CD4-positive, alpha-beta T cell treated with Interleukin-15 for 1 hour (primary cell): Measurements from ENCODE around the gene LRRC25.
"Not testable (repeated sequence)": the region's sequence is repeated elsewhere in the genome, so short reads cannot be mapped to it uniquely, and the experiment has no call there.

Experiments
- DNase-seq: peaks from one replicate; pipeline ENCODE4 v3.0.0-alpha.2; 2020

Gene LRRC25

GRCh38 chr19:18424122-18424889, 26.9 kb upstream of the LRRC25 start:
- no peak for DNase-seq

- DNase-seq, result no peak
Measured at GRCh38 chr19:18423258-18424020, 26.0 kb upstream of the LRRC25 start.

- DNase-seq, result no peak
Measured at GRCh38 chr19:18422530-18423191, 25.2 kb upstream of the LRRC25 start.

- no peak for DNase-seq
Measured at GRCh38 chr19:18421371-18421959, 24.0 kb upstream of the LRRC25 start.

GRCh38 chr19:18420930-18421329, 23.5 kb upstream of the LRRC25 start:
- DNase-seq, result no peak

GRCh38 chr19:18419699-18420460, 22.5 kb upstream of the LRRC25 start:
- DNase-seq, result peak; percentile 43

GRCh38 chr19:18419195-18419698, 21.8 kb upstream of the LRRC25 start, which contains the start of gene SSBP4:
TSS of gene SSBP4 (plus strand) at chr19:18419398. CDS start at chr19:18419649, 251 bp downstream.
- DNase-seq, result peak; percentile 76

GRCh38 chr19:18418483-18419194, 21.2 kb upstream of the LRRC25 start:
- DNase-seq, result peak; percentile 62

GRCh38 chr19:18418029-18418482, 20.6 kb upstream of the LRRC25 start:
- no peak for DNase-seq

- peak; percentile 69 for DNase-seq
Measured at GRCh38 chr19:18417250-18418028, 20.0 kb upstream of the LRRC25 start.

- peak; percentile 91 for DNase-seq
Measured at GRCh38 chr19:18416778-18417249, 19.4 kb upstream of the LRRC25 start.

- DNase-seq, result no peak
Measured at GRCh38 chr19:18415178-18415867, 17.9 kb upstream of the LRRC25 start.

- DNase-seq, result no peak
Measured at GRCh38 chr19:18414504-18415177, 17.2 kb upstream of the LRRC25 start.

GRCh38 chr19:18412610-18413239, 15.3 kb upstream of the LRRC25 start:
- DNase-seq, result no peak

GRCh38 chr19:18408053-18408476, 10.6 kb upstream of the LRRC25 start:
- DNase-seq, result peak; percentile 62

GRCh38 chr19:18406749-18407148, 9.3 kb upstream of the LRRC25 start:
- DNase-seq, result no peak

GRCh38 chr19:18405754-18406153, 8.3 kb upstream of the LRRC25 start:
- not testable (repeated sequence) for DNase-seq

- not testable (repeated sequence) for DNase-seq
Measured at GRCh38 chr19:18402455-18403248, 5.2 kb upstream of the LRRC25 start.
